Medulla oblongata (tissue), 1 donor: Measurements from ENCODE around the gene DIRAS1.
A peak's percentile ranks its signal among the peaks of the same experiment; 100 is the strongest.
"Not testable (repeated sequence)": the region's sequence is repeated elsewhere in the genome, so short reads cannot be mapped to it uniquely, and the experiment has no call there.

Experiments used
- DNase-seq: peaks from one replicate; pipeline ENCODE4 v3.0.0-alpha.2; 2015; ENCODE audit errors: extremely low spot score

The DIRAS1 gene

DNA sequence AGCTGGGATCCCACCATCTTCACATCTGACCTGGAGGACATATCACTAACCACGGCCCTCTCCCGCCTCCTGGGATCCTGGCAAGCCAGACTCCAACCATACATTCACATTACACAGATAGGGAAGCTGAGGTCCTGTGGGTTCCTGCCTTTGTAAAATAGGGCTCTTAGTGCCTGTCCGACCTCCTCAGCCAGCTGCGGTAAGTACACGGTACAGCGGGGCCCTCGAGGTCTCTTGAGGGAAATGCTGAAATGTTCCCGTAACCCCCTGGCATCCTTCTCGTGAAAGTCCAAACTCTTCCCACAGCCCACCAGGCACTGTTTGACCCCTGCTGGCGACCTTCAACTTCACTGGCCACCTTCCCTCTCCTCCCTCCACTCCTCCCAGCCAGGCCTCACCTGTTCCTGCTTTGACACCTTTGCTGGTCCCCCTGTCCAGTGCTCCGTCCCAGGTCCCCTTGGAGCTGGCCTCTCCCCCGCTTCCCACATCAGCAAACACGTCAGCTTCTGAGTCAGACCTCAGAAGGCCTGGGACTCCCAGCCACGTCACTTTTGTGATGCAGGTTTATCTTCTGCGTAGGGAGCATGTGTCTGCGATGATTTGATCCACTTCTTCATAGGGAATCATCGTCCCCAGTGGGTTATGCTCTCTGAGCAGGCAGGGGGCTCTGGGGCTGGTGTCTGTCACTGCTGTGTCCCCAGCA is 9.8 kb downstream of the DIRAS1 start:
- no peak for DNase-seq

DNA sequence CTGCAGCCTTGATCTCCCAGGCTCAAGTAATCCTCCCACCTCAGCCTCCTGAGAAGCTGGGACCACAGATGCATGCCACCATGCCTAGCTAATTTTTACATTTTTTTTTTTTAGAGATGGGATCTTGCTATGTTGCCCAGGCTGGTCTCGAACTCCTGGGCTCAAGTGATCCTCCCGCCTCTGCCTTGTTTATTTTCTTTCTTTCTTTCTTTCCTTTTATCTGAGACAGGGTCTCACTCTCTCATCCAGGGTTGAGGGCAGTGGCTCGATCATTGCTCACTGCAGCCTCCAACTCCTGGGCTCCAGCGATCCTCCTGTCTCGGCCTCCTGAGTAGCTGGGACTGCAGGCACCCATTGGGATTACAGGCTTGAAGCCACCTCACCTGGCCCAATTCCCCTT is 14.9 kb downstream of the DIRAS1 start:
- DNase-seq = no peak

DNA sequence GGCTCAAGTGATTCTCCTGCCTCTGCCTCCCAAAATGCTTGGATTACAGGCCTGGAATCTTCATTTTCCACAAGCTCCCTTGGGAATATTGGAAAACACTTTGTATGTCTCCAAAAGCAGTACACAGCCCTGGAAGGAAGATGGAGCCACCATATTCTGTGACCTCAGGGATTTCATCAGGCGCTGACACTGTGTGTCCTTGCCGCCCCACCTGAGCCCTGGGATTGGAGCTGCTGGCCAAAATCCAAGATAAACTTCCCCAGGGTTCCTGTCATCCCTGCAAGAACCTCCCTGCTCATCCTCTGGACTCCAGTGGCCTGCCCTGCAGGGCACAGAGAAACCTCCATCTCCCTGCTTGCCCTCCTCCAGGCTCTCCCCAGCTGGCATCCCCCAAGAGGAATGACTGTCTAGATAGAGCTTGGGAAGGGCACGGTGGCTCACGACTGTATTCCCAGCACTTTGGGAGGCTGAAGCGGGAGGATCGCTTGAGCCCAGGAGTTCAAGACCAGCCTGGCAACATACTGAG is 17.4 kb downstream of the DIRAS1 start:
- DNase-seq = no peak

DNA sequence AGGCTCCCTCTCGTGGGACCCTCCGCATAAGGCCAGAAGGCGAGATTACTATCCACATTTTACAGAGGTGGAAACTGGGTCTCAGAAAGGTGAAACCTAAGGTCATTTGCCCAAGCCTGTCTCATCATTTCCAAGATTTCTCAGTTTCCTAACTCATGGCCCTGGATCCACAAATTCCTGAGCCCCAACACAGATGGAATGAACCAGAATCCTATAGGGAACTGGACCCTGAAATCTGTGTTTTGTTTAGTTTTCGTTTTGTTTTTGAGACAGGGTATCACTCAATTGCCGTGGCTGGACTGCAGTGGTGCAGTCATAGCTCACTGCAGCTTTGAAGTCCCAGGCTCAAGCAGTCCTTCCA is 18.1 kb downstream of the DIRAS1 start:
- no peak for DNase-seq

DNA sequence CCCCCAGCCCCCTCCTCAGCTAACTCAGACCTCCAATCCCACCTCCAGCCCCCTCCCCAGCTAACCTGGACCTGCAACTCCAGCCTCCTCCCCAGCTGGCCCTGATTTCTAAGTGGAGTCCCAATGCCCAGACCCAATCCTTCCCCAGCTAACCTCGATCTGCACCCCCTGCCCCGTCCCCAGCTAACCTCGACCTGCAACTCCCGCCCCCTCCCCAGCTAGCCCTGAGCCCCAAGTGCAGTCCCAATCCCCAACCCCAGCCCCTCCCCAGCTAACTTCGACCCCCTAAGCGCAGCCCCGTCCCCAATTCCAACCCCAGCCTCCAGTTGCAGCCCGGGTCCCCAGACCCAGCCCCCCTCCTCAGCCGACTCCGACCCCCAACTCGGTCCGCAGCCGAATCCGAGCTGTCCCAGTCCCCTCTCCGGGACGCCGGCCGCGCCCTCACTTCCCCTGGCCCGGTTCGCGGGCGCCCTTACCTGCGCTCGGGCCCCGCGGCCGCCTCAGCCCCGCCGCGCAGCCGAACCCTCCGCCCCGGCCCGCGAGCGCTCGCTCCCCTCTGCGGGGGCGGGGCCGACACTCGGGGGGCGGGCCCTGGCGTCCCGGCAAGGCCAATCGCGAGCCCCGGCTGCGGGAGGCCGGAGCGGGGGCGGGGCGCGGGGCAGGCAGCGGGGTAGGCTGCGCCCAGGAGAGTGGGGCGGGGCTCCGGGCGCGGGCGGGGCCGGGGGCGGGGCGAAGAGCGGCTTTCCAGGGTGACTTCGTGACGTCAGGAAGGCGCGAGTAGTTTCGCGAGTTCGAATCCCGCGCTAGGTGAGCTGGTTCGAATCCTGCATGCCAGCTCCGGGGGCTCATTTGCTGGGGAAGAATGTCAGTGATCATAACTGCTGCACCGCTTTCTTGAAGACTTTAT is 18.7 kb downstream of the DIRAS1 start, which contains the start of gene GNG7:
Gene GNG7 (minus strand): TSS at position 525 of the 907 bp plus-strand sequence. CDS start 182,006 bp downstream, outside the sequence.
- peak; percentile 95 for DNase-seq

DNA sequence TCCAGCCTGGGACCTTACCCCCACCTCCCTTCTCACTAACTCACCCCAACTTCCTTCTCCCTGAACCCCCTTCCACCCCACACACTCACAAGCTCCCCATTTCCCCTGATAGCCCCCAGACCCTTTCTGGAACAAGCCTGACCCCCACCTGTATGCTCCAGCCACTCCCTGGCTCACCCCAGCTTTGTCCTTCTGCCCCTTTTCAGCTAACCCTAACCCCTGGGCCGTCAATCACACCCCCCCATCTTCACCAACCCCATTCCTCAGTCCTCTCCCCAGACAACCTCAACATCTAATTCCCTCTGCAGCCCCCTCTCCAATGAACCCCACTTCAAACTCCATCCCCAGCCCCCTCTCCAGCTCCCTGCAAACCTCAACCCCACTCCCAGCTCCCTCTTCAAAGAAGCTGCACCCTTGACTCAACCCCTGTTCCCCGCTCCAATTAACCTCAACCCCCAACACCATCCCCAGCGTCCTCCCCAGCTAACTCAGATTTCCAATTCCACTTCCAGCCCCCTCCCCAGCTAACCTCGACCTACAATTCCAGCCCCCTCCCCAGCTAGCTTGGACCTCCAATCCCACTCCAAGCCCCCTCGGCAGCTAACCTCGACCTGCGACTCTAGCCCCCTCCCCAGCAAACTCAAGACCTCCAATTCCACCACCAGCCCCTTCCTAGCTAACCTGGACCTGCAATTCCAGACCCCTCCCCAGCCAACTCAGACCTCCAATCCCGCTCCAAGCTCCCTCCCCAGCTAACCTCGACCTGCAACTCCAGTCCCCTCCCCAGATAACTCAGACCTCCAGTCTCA is 19.6 kb downstream of the DIRAS1 start:
- DNase-seq = no peak

DNA sequence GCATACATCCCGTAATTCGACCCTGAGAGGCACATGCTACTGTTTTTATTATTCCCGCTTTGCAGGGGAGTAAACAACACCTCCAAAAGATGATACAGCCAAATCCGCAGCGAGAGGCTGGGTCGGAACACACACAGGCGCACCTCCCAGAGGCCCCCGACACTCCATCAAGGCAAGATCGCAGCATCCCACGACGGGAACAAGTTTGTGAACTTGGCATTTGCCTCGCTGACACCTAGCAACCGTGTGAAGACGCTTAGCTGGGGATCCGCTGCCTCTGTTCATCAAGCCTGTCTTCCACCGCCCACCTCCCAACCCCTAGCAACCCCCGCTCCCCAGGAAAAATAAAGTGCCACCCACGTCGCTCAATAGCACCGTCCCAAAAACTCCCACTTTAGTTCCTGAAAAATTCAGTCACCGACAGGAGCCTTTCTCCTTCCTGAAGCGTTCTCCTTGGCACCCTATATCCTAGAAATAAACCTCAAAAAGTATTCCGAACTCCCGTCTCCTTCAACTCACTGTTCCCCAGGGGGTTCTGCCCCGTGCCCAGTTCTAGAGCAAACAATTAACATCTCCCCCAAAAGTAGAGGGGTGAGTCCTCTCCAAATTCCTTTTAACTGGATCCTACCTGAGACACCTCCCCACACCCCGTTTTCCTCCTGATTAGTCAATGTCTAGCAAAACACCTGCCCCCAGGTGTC is 20.4 kb downstream of the DIRAS1 start:
- peak; percentile 50 for DNase-seq

DNA sequence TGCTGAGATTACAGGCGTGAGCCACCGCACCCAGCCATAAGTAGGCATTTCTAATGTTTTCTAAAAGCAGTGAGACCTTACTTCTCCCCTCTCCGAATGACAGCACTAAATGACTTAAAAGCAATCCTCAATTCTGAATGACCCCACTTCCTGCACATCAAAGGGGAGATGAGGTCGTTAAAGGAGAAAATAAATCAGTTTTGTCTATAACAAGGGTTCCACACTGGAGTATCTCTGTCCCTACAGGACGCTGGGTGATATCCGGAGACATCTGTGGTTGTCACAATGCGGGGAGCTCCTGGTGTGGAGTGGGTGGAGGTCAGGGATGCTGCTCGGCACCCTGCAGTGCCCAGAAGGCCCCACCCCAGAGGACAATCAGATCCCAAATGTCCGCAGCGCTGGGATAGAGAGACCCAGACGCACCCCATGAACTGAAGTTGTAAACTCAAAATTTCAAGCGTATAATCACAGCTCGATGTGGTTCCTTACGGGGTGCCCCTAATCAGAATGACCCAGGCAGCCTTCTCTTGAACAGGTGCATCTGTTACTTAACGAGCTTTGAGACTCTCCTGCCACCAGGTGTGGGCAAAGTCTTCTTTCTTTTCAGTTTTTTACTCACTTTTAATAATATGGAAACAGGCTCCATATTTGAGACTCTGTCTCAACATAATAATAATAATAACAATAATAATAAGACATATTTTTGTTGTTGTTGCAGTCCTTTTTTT is 21.6 kb downstream of the DIRAS1 start:
- no peak for DNase-seq

DNA sequence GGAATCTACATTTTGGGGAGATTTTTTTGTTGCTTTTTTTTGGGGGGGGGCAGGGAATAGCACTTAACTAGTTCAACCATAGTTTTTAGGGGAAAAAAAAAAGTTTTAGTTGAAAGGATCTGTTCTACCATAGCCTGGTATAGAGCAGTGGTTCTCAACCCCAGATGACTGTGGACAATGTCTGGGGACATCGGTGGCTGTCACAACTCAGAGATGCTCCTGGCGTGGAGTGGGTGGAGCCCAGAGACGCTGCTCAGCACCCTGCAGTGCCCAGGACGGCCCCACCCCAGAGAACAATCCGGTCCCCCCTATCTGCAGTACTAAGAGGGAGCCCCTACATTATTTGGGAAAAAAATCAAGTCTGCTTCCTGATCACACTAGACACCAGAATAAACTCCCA is 27.0 kb downstream of the DIRAS1 start:
- no peak for DNase-seq

DNA sequence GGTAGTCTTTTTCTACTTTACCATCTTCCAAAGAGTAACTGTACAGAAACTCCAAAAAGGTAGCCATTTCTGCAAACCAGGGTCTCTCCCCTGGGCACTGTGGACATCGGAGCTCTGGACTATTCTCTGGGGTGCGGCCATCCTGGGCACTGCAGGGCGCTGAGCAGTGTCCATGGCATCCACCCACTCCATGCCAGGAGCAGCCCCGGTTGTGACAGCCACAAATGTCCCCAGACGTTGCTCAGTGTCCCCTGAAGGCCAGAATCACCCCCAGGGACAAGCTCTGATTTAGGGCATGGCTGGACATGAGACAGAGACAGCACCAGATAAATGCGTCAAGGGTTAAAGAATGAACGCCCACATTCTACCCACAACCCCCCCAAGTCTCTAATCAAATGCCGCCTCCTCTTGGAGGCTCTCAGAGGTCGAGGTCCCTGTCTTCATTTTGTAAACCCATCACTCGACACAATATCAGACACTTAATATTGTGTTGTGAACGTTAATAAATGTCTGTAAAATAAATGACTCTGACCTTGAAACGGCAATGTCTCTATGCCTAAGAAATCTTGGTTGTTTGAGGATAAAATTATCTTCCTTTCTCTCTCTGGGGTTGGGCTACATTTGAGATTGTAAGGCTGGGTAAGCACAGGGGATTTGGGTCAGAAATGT is 27.5 kb downstream of the DIRAS1 start:
- no peak for DNase-seq

DNA sequence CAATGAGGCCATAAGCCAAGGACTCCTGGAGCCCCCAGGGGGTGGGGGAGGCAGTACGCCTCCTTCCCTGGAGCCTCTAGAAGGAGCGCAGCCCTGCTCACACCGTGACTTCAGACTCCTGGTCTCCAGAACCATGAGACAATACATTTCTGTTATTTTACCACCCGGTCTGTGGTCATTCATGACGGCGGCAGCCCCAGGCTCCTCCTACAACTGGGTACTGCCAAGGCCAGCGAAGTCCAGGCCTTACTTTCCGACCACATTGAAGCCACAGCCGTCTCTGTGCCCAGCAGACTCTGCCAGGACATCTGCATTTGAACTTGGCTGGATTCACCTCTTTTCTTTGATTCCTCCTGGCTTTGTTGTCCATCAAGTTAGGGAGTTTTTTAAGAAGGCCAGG is 29.2 kb downstream of the DIRAS1 start:
- DNase-seq = peak; percentile 91

DNA sequence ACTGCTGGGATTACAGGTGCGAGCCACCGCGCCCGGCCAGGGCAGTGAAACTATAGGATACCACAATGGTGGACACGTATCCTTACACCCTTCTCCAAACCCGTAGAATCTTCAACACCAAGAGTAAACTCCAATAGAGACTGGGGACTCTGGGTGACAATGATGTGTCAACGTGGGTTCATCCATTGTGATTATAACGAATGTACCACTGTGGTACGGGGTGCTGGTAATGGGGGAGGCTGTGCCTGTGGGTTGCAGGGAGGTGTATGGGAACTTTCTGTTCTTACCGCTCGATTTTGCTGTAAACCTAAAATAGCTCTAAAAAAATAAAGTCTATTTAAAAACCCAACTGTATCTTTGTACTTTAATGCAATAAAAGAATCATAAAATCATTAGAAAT is 30.3 kb downstream of the DIRAS1 start:
- DNase-seq = no peak

DNA sequence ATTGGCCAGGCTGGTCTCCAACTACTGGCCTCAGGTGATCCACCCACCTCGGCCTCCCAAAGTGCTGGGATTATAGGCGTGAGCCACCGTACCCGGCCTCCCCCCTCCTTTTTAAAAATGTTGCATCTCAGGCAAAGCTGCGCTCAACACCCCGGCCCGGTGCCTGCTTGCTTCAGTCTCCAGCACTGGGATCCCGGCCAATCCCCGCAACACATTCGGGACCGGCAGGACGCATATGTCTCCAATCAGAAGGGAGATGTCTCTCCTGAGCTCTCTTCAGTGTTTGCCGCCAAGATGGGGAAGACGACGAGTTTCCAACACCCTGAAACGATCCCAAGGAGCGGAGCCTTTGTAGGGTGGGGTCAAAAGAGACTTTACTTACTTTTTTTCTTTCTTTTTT is 34.8 kb downstream of the DIRAS1 start:
- DNase-seq = no peak

DNA sequence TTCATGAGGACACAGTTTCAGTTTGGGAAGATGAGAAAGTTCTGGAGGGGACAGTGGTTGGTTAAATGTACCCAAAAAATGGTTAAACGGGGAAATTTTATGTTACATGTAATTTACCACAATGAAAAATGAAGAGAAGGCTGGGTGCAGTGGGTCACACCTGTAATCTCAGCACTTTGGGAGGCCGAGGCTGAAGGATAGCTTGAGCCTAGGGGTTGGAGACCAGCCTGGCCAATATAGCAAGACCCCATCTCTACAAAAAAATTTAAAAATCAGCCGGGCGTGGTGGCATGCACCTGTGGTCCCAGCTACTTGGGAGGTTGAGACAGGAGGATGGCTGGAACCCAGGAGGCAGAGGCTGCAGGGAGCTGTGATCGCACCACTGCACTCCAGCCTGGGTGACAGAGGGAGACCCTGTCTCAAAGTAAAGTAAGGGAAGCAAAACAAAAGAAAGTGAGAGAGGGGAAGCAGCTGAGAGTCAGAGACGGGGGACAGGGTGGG is 35.9 kb downstream of the DIRAS1 start:
- no peak for DNase-seq

DNA sequence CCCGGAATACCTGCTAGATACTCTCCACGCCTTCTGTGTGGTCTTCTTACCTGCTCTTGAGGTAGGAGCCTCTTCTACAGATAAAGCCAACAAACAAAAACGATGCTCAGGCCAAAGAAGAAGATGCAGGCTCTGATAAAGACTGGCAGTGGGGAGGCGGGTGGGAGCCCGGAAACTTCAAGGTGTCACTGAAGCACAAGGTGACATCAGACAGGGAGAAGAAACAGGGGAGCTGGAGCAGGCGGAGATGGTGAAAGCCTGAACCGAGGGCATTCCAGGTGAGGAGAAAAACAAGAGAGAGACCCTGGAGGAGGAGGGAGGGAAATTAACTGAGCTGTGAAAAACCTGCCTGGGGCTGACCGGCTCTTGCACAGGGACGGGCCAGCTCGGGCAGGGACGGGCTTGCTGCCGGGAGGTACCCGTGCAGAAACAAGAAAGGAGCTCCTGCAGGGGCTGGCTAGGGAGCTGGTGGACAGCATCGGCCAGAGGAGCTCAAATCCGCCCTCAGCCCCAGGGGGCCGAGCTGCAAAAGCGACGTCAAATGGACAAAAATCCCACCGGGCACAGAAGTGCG is 37.7 kb downstream of the DIRAS1 start:
- no peak for DNase-seq

DNA sequence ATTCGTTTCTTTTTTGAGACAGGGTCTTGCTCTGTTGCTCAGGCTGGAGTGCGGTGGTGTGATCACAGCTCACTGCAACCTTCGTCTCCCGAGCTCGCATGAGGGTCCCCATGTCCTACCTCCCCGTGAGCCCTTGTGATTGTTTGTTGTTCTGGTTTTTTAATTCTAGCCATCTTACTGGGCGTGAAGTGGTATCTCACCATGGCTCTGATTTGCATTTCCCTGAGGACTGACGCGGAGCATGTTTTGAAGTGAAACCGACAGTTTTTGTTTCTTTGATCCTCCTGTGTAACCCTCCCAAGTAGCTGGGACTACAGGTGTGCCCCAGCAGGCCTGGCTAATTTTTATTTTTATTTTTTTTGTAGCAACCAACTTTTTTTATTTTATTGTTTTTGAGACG is 40.4 kb downstream of the DIRAS1 start:
- no peak for DNase-seq

DNA sequence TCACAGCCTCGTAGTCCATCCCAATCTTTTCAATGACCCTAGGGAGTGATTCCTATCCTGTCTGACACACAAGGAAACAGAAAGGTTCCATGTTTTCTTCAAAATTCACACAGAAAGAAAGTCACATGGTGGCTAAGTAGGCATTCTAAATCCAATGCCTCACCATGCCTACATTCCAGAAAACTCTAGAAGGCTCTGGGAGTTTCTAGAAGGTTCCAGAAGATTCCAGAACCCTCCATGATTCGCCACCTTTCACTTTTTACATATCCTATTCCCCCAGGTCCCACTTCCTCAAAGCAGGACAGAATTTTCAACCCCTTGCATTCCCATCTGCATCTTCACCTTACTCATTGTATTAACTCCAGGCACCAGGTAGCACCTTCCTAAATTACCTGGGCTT is 41.7 kb downstream of the DIRAS1 start:
- no peak for DNase-seq

DNA sequence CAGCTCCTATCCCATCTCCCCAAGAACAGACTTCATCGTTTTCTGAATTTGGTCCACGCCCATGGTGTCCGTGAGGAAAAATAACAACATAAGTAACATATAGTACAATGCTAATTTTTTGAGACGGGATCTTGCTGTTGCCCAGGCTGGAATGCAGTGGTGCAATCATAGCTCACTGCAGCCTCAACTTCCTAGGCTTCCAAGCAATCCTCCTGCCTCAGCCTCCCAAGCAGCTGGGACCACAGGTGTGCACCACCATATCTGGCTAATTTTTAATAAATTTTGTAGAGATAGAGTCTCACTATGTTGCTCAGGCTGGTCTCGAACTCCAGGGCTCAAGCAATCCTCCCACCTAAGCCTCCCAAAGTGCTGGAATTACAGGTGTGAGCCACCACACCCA is 42.2 kb downstream of the DIRAS1 start:
- not testable (repeated sequence) for DNase-seq

DNA sequence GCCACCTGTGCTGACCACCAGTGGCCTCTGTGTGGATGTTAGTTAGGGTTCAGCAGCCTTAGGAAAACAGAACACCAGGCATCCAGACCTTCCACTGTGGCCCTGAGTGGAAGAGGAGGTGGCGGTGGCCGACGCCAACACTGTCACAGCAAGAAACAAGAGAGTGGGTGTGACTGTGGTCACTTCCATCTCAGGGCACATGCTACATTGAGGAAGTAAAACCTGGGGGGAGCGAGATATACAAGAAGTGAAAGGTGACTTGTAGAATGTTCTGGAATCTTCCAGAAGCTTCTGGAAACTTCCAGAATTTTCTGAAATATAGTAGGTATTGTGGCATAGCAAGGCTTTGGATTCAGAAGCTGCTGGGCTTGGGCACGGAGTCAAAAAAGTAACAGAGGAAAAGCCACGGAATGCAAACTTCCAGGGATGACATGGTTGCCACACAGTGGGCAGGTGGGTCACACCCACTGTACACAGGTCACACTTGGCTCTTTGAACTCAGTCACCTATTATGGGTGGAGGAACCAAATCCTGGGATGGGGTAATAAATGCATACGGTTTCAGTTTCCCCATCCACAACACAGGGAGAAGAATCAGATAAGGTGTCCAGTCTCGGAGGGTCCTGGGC is 43.0 kb downstream of the DIRAS1 start:
- DNase-seq = peak; percentile 75
